Measurements from ENCODE around the gene NELFA. TPM values are rescaled to one million over a fixed set of nuclear protein-coding genes. Genes with fewer than 3 reads are reported as not detected.

Gene NELFA
- total RNA-seq, 6 experiments from 2014 or later: 6.6 to 14.7 (median 8.7) TPM

DNA sequence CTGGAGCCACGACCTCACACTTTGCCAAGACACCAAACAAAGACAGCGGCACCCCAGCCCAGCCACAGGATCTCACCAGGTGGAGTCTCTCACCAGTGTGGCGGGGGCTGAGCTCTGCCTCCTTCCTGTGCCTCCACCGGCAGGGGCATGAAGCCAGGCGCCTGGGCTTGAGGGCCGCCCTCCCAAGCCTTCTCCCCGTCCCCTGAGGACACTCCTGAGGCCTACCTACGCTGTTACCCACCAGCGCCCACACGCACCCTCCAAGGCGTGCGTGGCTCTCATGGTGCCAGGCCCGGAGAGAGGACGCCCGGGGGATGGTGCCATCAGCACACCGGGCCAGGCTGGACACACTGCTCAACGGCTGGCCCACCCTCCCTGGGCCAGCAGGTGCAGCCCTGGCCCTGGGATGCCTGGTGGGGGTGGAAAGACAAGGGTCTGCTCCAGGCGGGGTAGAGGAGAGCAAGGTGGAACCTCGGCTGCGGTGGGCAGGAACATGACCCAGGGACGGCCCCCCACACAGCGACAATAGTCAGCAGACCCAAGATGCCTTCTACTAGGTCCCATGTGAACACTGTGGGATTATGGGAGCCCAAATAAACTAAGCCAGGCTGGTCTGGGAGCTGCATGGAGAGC, 22.1 kb downstream of the NELFA start:
- intact Hi-C loops (cut with DNase I): no loop called here
- Histone ChIP-seq H3K4me3 (no peak overlapping the region), H3K36me3 (peaks cover 0 to 65% (median 24%) of the 10 kb centered on the region in 4 donors), H3K4me1 (no peaks in the 10 kb centered on the region), H3K27me3 (no peaks in the 10 kb centered on the region), H3K9me3 (no peaks in the 10 kb centered on the region), H3K27ac (no peak overlapping the region)
- no peak for ATAC-seq
- peak in 1 of 3 donors; percentile 52 for DNase-seq
- TF ChIP-seq POLR2A (IDR thresholded peaks at IDR 0.05) (no peak), CTCF (IDR thresholded peaks at IDR 0.05) (no peak)
- 90% methylated on average over 2 of the region's 22 CpGs for WGBS (ENCODE audit: insufficient coverage, low coverage, low lambda C conversion rate, missing lambda C conversion rate)

DNA sequence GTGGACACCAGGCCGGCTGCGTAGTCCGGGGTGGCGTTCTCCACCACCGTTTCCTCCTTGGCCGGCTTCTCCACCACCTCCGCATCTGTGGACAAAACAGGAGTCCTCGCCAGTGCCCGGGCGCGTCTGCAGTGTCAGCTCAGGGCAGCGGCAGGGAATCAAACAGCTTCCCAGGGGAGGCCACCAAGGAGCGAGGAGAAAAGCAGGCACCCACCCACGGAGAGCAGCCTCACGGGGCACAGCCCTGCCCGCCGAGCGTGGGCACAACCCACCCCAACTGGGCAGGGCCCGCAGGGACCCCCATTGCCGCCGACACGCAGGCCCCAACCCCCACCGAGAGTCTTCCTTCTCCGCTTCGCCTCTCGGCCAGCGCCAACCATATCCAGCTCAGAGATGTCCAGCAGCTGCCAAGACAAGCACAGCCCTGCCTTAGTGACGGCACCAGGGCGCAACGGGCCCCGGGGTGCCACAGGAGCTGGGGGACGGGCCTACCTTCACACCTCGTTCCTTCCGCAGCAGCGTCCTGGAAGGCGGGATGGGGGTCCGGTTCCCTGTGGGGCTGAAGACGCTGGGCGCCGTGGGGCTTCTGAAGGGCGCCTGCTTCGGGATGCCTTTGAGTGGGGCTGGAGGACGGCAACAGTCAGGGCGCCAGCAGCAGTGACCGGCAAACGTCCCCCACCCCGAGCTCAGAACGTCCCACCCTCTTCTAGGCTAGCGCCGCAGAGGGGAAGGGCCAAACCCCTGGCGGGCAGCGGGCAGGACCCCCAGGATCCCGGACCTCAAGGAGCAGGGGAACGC, 22.8 kb downstream of the NELFA start:
- peak in 1 of 3 donors; percentile 43 for DNase-seq

GRCh38 chr4:1985294-1985693, 23.5 kb downstream of the NELFA start:
- Histone ChIP-seq H3K4me1 (no peaks in the 10 kb centered on the region), H3K9me3 (no peaks in the 10 kb centered on the region), H3K27me3 (no peaks in the 10 kb centered on the region), H3K27ac (no peak overlapping the region), H3K4me3 (no peak overlapping the region), H3K36me3 (peaks cover 0 to 74% (median 23%) of the 10 kb centered on the region in 4 donors)
- TF ChIP-seq POLR2A (IDR thresholded peaks at IDR 0.05) (no peak), CTCF (IDR thresholded peaks at IDR 0.05) (no peak)
- intact Hi-C loops (cut with DNase I): no loop called here
- peak in 1 of 3 donors; percentile 53 for DNase-seq
- WGBS (ENCODE audit: insufficient coverage, low coverage, low lambda C conversion rate, missing lambda C conversion rate): 93% methylated on average over 2 of the region's 14 CpGs
- ATAC-seq: peak in 1 of 4 donors; percentile 5

More for the DNA sequence above, 22.8 kb downstream of the NELFA start:
- Histone ChIP-seq H3K4me3 (no peak overlapping the region), H3K9me3 (no peaks in the 10 kb centered on the region), H3K4me1 (no peaks in the 10 kb centered on the region), H3K27ac (no peak overlapping the region), H3K36me3 (peaks cover 0 to 72% (median 25%) of the 10 kb centered on the region in 4 donors), H3K27me3 (no peaks in the 10 kb centered on the region)
- no peak for TF ChIP-seq CTCF (IDR thresholded peaks at IDR 0.05)
- TF ChIP-seq POLR2A (IDR thresholded peaks at IDR 0.05): no peak
- intact Hi-C loops (cut with DNase I): no loop called here
- no peak for ATAC-seq
- 92% methylated on average over 15 of the region's 54 CpGs for WGBS (ENCODE audit: insufficient coverage, low coverage, low lambda C conversion rate, missing lambda C conversion rate)

- peak in 1 of 3 donors; percentile 47 for DNase-seq
- TF ChIP-seq CTCF (IDR thresholded peaks at IDR 0.05): no peak
- TF ChIP-seq POLR2A (IDR thresholded peaks at IDR 0.05): no peak
- Histone ChIP-seq H3K4me1 (no peaks in the 10 kb centered on the region), H3K9me3 (no peaks in the 10 kb centered on the region), H3K36me3 (peaks cover 0 to 77% (median 21%) of the 10 kb centered on the region in 4 donors), H3K27ac (no peak overlapping the region), H3K27me3 (no peaks in the 10 kb centered on the region), H3K4me3 (no peak overlapping the region)
- ATAC-seq: peak in 1 of 4 donors; percentile 6
- intact Hi-C loops (cut with DNase I): no loop called here
- WGBS (ENCODE audit: insufficient coverage, low coverage, low lambda C conversion rate, missing lambda C conversion rate): 85% methylated on average over 9 of the region's 27 CpGs
Measured at GRCh38 chr4:1984406-1985191, 24.2 kb downstream of the NELFA start.

All from right lobe of liver (tissue), 6 donors.